NT2/D1 (cell line): Measurements from ENCODE around the gene ERH.

Source experiments
- SUZ12 ChIP-seq: IDR thresholded peaks from 2 replicates; pipeline ENCODE4 v1.6.1; 2011; ENCODE audit not compliant: insufficient read length, insufficient read depth; ENCODE audit errors: extremely low read depth
- ZNF274 ChIP-seq: IDR thresholded peaks from 2 replicates; pipeline ENCODE4 v1.6.1; 2011; ENCODE audit warnings: mild to moderate bottlenecking, low read depth, low read length

DNA sequence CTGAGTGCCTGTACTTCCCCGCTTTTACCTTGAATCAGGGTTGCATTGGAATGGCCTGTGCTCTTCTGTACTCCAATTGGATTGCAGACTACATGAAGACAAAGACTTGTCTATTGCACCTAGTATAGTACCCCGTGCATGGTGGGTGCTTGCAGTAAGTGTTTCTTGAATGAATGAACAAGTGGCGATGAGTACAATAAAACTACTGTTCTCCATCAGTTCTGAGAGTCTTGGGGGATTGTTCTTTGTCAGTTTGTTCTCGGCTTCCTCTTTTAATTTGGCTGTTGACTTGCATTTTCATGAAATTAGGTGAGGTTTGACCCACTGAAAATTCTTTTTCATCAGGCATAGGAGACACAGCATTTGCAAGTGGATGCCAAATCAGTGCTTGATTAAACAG lies 34.1 kb downstream of the ERH start:
- TF ChIP-seq ZNF274 (no peak), SUZ12 (no peak)
